Measurements from ENCODE around the gene HDGFL2. TPM values are rescaled to one million over a fixed set of nuclear protein-coding genes. Genes with fewer than 3 reads are reported as not detected.

The HDGFL2 gene
- total RNA-seq, 2 experiments from 2014 or later = 47.1 to 50.6 TPM

GRCh38 chr19:4491446-4491845 is 19.3 kb downstream of the HDGFL2 start:
- Mint-ChIP-seq H3K4me3 (no peak overlapping the region), H3K36me3 (ENCODE audit: low read depth) (peaks cover 19% of the 10 kb centered on the region), H3K27me3 (no peaks in the 10 kb centered on the region), H3K4me1 (no peaks in the 10 kb centered on the region), H3K9me3 (no peaks in the 10 kb centered on the region), H3K27ac (no peak overlapping the region)
- CTCF ChIA-PET = no interaction called here
- no peak for DNase-seq
- POLR2A ChIA-PET = no interaction called here

GRCh38 chr19:4492337-4493103 is 20.4 kb downstream of the HDGFL2 start:
- H3K9me3 Mint-ChIP-seq = no peaks in the 10 kb centered on the region
- CTCF ChIA-PET = no interaction called here
- no peak for DNase-seq
- POLR2A ChIA-PET = no interaction called here
- peaks cover 16% of the 10 kb centered on the region for H3K36me3 Mint-ChIP-seq (ENCODE audit: low read depth)
- no peaks in the 10 kb centered on the region for H3K4me1 Mint-ChIP-seq
- H3K4me3 Mint-ChIP-seq = no peak overlapping the region
- H3K27ac Mint-ChIP-seq = no peak overlapping the region
- H3K27me3 Mint-ChIP-seq = no peaks in the 10 kb centered on the region

- no peaks in the 10 kb centered on the region for H3K27me3 Mint-ChIP-seq
- ChIA-PET CTCF (no interaction called here), POLR2A (no interaction called here)
- H3K27ac Mint-ChIP-seq = no peak overlapping the region
- no peak for DNase-seq
- H3K4me3 Mint-ChIP-seq = no peak overlapping the region
- H3K4me1 Mint-ChIP-seq = no peaks in the 10 kb centered on the region
- no peaks in the 10 kb centered on the region for H3K9me3 Mint-ChIP-seq
- H3K36me3 Mint-ChIP-seq (ENCODE audit: low read depth) = peaks cover 15% of the 10 kb centered on the region
Observed at GRCh38 chr19:4493104-4493928, 21.2 kb downstream of the HDGFL2 start.

- Mint-ChIP-seq H3K4me1 (no peaks in the 10 kb centered on the region), H3K9me3 (no peaks in the 10 kb centered on the region), H3K27me3 (no peaks in the 10 kb centered on the region), H3K4me3 (no peak overlapping the region), H3K27ac (no peak overlapping the region), H3K36me3 (ENCODE audit: low read depth) (peaks cover 15% of the 10 kb centered on the region)
- CTCF ChIA-PET = no interaction called here
- DNase-seq = no peak
- POLR2A ChIA-PET = no interaction called here
Observed at GRCh38 chr19:4493929-4494690, 22.0 kb downstream of the HDGFL2 start.

- CTCF ChIA-PET = interaction anchor here (0.7 kb wide), 2 partner anchors 49 to 203 kb away, joined by 3 to 4 read pairs; no protein-coding TSS in a partner anchor
- no peaks in the 10 kb centered on the region for H3K4me1 Mint-ChIP-seq
- H3K36me3 Mint-ChIP-seq (ENCODE audit: low read depth) = peaks cover 16% of the 10 kb centered on the region
- H3K4me3 Mint-ChIP-seq = no peak overlapping the region
- POLR2A ChIA-PET = no interaction called here
- no peak for DNase-seq
- H3K9me3 Mint-ChIP-seq = no peaks in the 10 kb centered on the region
- no peaks in the 10 kb centered on the region for H3K27me3 Mint-ChIP-seq
- H3K27ac Mint-ChIP-seq = no peak overlapping the region
Observed at GRCh38 chr19:4494691-4495064, 22.6 kb downstream of the HDGFL2 start.

- POLR2A ChIA-PET = no interaction called here
- DNase-seq = no peak
- Mint-ChIP-seq H3K4me1 (no peaks in the 10 kb centered on the region), H3K27me3 (no peaks in the 10 kb centered on the region), H3K27ac (no peak overlapping the region), H3K9me3 (no peaks in the 10 kb centered on the region), H3K36me3 (ENCODE audit: low read depth) (peaks cover 12% of the 10 kb centered on the region), H3K4me3 (no peak overlapping the region)
- CTCF ChIA-PET = interaction anchor here (0.7 kb wide), 1 partner anchor 50 kb away, joined by 3 read pairs; no protein-coding TSS in a partner anchor
Observed at GRCh38 chr19:4495471-4495870, 23.4 kb downstream of the HDGFL2 start.

GRCh38 chr19:4496304-4496703 is 24.2 kb downstream of the HDGFL2 start:
- no peak overlapping the region for H3K27ac Mint-ChIP-seq
- H3K27me3 Mint-ChIP-seq = no peaks in the 10 kb centered on the region
- peaks cover 10% of the 10 kb centered on the region for H3K36me3 Mint-ChIP-seq (ENCODE audit: low read depth)
- H3K9me3 Mint-ChIP-seq = no peaks in the 10 kb centered on the region
- H3K4me3 Mint-ChIP-seq = no peak overlapping the region
- CTCF ChIA-PET = no interaction called here
- no peaks in the 10 kb centered on the region for H3K4me1 Mint-ChIP-seq
- POLR2A ChIA-PET = no interaction called here
- no peak for DNase-seq

- POLR2A ChIA-PET = no interaction called here
Observed at GRCh38 chr19:4497770-4498389, 25.8 kb downstream of the HDGFL2 start.

GRCh38 chr19:4498694-4499093 is 26.6 kb downstream of the HDGFL2 start:
- H3K36me3 Mint-ChIP-seq (ENCODE audit: low read depth) = peaks cover 10% of the 10 kb centered on the region
- H3K27ac Mint-ChIP-seq = no peak overlapping the region
- ChIA-PET CTCF (no interaction called here), POLR2A (no interaction called here)
- no peak for DNase-seq
- no peaks in the 10 kb centered on the region for H3K4me1 Mint-ChIP-seq
- H3K27me3 Mint-ChIP-seq = no peaks in the 10 kb centered on the region
- no peak overlapping the region for H3K4me3 Mint-ChIP-seq
- H3K9me3 Mint-ChIP-seq = no peaks in the 10 kb centered on the region

More at GRCh38 chr19:4497770-4498389, 25.8 kb downstream of the HDGFL2 start:
- H3K27me3 Mint-ChIP-seq = no peaks in the 10 kb centered on the region
- no peaks in the 10 kb centered on the region for H3K9me3 Mint-ChIP-seq
- CTCF ChIA-PET = no interaction called here
- H3K4me3 Mint-ChIP-seq = no peak overlapping the region
- H3K27ac Mint-ChIP-seq = no peak overlapping the region
- peaks cover 10% of the 10 kb centered on the region for H3K36me3 Mint-ChIP-seq (ENCODE audit: low read depth)
- no peak for DNase-seq
- no peaks in the 10 kb centered on the region for H3K4me1 Mint-ChIP-seq

- Mint-ChIP-seq H3K4me3 (no peak overlapping the region), H3K9me3 (no peaks in the 10 kb centered on the region), H3K27me3 (no peaks in the 10 kb centered on the region), H3K27ac (no peak overlapping the region), H3K36me3 (ENCODE audit: low read depth) (peaks cover 10% of the 10 kb centered on the region), H3K4me1 (no peaks in the 10 kb centered on the region)
- no peak for DNase-seq
- CTCF ChIA-PET = no interaction called here
- POLR2A ChIA-PET = no interaction called here
Observed at GRCh38 chr19:4499318-4499717, 27.2 kb downstream of the HDGFL2 start.

GRCh38 chr19:4499855-4500254 is 27.8 kb downstream of the HDGFL2 start:
- peaks cover 7% of the 10 kb centered on the region for H3K36me3 Mint-ChIP-seq (ENCODE audit: low read depth)
- CTCF ChIA-PET = no interaction called here
- H3K9me3 Mint-ChIP-seq = no peaks in the 10 kb centered on the region
- DNase-seq = no peak
- POLR2A ChIA-PET = no interaction called here
- H3K27ac Mint-ChIP-seq = no peak overlapping the region
- no peak overlapping the region for H3K4me3 Mint-ChIP-seq
- no peaks in the 10 kb centered on the region for H3K27me3 Mint-ChIP-seq
- no peaks in the 10 kb centered on the region for H3K4me1 Mint-ChIP-seq

GRCh38 chr19:4500841-4501591 is 28.9 kb downstream of the HDGFL2 start:
- Mint-ChIP-seq H3K4me3 (no peak overlapping the region), H3K27ac (no peak overlapping the region), H3K4me1 (no peaks in the 10 kb centered on the region), H3K36me3 (ENCODE audit: low read depth) (peaks cover 2% of the 10 kb centered on the region), H3K9me3 (no peaks in the 10 kb centered on the region), H3K27me3 (no peaks in the 10 kb centered on the region)
- CTCF ChIA-PET = no interaction called here
- DNase-seq = no peak
- POLR2A ChIA-PET = no interaction called here

All from activated CD4-positive, alpha-beta memory T cell treated with anti-CD3 and anti-CD28 coated beads, Interleukin-2, amount 10 ng/mL, durations not matched to agents 7 days and 5 days (primary cell).